Upper lobe of left lung (tissue), 6 donors: ENCODE data around the gene UCP3. TPM values are rescaled to one million over a fixed set of nuclear protein-coding genes. Genes with fewer than 3 reads are reported as not detected.

Experiments
- ATAC-seq, 2 donors: fragments of 200-7000 bp; cut with Tn5 transposase; one replicate each; pipeline ENCODE4 v1.9.1; 2022; ENCODE audit warnings: mild to moderate bottlenecking in 2 of 2, moderate library complexity in 2 of 2; ENCODE audit not compliant: low FRiP score in 2 of 2
- DNase-seq, 2 donors: peaks; one replicate each; pipeline ENCODE4 v3.0.0-alpha.2; 2019 to 2020
- H3K27ac ChIP-seq, 4 donors: fragments of 200-600 bp; sonication (generic); one replicate each; pipeline ENCODE4 v1.5.1; 2016 to 2019
- H3K27me3 ChIP-seq, 4 donors: fragments of 200-600 bp; sonication (generic); one replicate each; pipeline ENCODE4 v1.5.1; 2017 to 2019
- H3K36me3 ChIP-seq, 4 donors: fragments of 200-600 bp; sonication (generic); one replicate each; pipeline ENCODE4 v1.5.1; 2016 to 2019
- H3K4me1 ChIP-seq, 4 donors: fragments of 200-600 bp; sonication (generic); one replicate each; pipeline ENCODE4 v1.5.1; 2018 to 2019
- H3K4me3 ChIP-seq, 4 donors: fragments of 200-600 bp; sonication (generic); one replicate each; pipeline ENCODE4 v1.5.1; 2017 to 2019; ENCODE audit warnings: mild to moderate bottlenecking in 2 of 4, moderate library complexity in 1 of 4
- H3K9me3 ChIP-seq, 4 donors: fragments of 200-600 bp; sonication (generic); one replicate each; pipeline ENCODE4 v1.5.1; 2018 to 2019
- EP300 ChIP-seq, 4 donors: sonication (generic); formaldehyde crosslinking; IDR thresholded peaks; one replicate each; pipeline ENCODE4 v1.5.1; 2017; ENCODE audit warnings: antibody characterized with exemption in 4 of 4, control low read depth in 2 of 4
- POLR2A ChIP-seq, 4 donors: fragments of 450-650 bp; IDR thresholded peaks; one replicate each; pipeline ENCODE4 v1.5.1; 2016 to 2017; ENCODE audit warnings: antibody characterized with exemption in 4 of 4, mild to moderate bottlenecking in 2 of 4
- POLR2AphosphoS5 ChIP-seq, 2 donors: sonication (generic); formaldehyde crosslinking; IDR thresholded peaks; one replicate each; pipeline ENCODE4 v1.5.1; 2017; ENCODE audit warnings: antibody characterized with exemption in 2 of 2
- WGBS, 2 donors: methylation state at CpG; one replicate each; pipeline ENCODE4 v1.1.5; 2017 to 2018; 5-methylcytosine and 5-hydroxymethylcytosine counted together
- total RNA-seq, 6 donors: library from RNA; depleted of rRNA in 4 of 6; stranded (reverse); fragments of >200 nt in 4 of 6; gene quantifications; one replicate each; pipeline versions ENCODE4 v1.1.0 to v1.2.1, GENCODE V29; 2016 to 2021
- TF ChIP-seq, protein P1 (sequence below), 6 experiments: fragments of 450-650 bp in 4 of 6; fragments of 200-600 bp in 2 of 6; sonication (generic) in 2 of 6; IDR thresholded peaks; one replicate each; pipeline ENCODE4 v1.5.1; 2016 to 2019; ENCODE audit warnings: antibody characterized with exemption in 6 of 6
- donor health status: DM: no; HTN: no; CAD: no; lungs with moderate emphysema.
- donor health status: DM: no; HTN: yes; CAD: no; lungs with severe emphysema.

Gene UCP3
- total RNA-seq, 6 donors from 2014 or later: 1.2 to 5.2 (median 2.4) TPM

DNA sequence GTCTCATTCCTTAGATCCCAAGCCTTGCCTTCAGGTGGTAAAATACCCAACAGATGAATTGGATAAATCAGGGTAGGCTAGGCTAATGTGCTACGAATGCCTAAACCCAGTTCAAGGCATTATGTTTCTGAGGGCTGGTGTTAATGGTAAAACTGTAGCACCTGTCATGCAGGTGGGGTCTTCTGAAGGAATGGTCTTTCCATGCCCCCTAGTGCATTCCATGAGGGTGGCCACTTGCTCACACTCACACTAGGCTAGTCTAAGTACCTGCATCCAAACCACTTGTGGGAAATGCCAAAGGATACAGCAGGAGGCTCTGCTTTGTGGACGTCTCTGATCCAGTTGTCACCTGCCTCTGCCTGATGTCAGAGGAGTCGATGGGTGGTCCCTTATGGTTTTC lies 24.2 kb upstream of the UCP3 start:
- no peaks in the 10 kb centered on the region for H3K4me1 ChIP-seq
- peaks cover 0 to 71% (median 25%) of the 10 kb centered on the region in 4 donors for H3K36me3 ChIP-seq
- TF ChIP-seq POLR2AphosphoS5 (IDR thresholded peaks at IDR 0.05): no peak
- TF ChIP-seq EP300 (IDR thresholded peaks at IDR 0.05): no peak
- TF ChIP-seq, protein P1, sequence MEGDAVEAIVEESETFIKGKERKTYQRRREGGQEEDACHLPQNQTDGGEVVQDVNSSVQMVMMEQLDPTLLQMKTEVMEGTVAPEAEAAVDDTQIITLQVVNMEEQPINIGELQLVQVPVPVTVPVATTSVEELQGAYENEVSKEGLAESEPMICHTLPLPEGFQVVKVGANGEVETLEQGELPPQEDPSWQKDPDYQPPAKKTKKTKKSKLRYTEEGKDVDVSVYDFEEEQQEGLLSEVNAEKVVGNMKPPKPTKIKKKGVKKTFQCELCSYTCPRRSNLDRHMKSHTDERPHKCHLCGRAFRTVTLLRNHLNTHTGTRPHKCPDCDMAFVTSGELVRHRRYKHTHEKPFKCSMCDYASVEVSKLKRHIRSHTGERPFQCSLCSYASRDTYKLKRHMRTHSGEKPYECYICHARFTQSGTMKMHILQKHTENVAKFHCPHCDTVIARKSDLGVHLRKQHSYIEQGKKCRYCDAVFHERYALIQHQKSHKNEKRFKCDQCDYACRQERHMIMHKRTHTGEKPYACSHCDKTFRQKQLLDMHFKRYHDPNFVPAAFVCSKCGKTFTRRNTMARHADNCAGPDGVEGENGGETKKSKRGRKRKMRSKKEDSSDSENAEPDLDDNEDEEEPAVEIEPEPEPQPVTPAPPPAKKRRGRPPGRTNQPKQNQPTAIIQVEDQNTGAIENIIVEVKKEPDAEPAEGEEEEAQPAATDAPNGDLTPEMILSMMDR (IDR thresholded peaks at IDR 0.05): no peak
- TF ChIP-seq POLR2A (IDR thresholded peaks at IDR 0.05): no peak

DNA sequence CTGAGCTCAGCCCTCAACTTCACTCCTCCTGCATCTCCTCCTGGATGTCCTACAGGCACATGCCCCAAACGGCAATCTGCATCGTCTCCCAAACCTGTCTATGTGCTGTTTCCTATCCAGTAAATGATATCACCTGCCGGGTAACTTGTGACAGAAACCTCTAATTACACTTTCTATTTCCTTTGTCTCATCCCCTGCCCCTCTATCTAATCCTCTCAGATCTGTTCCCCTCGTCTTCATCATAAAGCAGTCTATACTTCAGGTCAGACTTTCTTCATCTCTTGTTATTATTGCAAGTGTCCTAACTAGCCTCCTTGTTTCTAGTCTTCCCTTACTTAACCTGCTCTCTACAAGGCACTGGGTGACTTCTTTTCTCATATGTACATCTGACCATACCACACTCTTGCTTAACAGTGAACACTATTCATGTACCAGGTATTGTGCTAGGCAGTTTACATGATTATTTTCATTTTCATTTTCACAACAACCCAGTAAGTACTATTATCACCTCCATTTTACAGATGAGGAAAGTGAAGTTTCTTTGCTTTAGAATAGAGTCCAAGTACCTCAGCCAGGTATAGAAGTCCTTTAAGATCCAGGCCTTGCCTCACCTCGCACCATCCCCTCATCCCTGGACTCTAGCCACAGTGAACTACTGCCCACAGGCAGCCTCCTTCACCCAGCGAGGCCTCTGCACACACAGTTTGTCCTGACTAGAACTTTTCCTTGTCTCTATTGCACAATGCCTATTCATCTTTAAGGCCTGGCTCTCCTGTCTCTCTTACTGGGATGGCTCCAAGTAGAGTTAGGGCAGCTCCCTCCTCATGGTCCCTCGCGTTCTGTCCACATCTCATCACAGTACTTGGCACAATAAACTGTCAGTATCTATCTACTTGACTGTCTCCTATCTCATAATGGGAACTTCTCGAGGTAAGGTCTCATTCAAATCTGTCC lies 22.1 kb upstream of the UCP3 start:
- H3K36me3 ChIP-seq: peaks cover 0 to 53% (median 21%) of the 10 kb centered on the region in 4 donors
- H3K4me3 ChIP-seq: no peak overlapping the region
- no peaks in the 10 kb centered on the region for H3K4me1 ChIP-seq
- H3K27ac ChIP-seq: no peak overlapping the region
- ATAC-seq (peak in 1 of 2 donors; percentile 44), DNase-seq (no peak)
- no peak for TF ChIP-seq EP300 (IDR thresholded peaks at IDR 0.05)
- TF ChIP-seq POLR2AphosphoS5 (IDR thresholded peaks at IDR 0.05): no peak
- TF ChIP-seq POLR2A (IDR thresholded peaks at IDR 0.05): no peak
- TF ChIP-seq, protein P1 (IDR thresholded peaks at IDR 0.05): no peak
- H3K27me3 ChIP-seq: no peaks in the 10 kb centered on the region
- no peaks in the 10 kb centered on the region for H3K9me3 ChIP-seq
- WGBS, 2 donors: 82 to 92% methylated on average over 9 of the region's 9 CpGs

More for the DNA sequence above, 24.2 kb upstream of the UCP3 start:
- Histone ChIP-seq H3K27ac (no peak overlapping the region), H3K27me3 (no peaks in the 10 kb centered on the region), H3K4me3 (no peak overlapping the region), H3K9me3 (no peaks in the 10 kb centered on the region)
- DNase-seq (no peak), ATAC-seq (no peak)
- WGBS, 2 donors: 83 to 93% methylated on average over 3 of the region's 3 CpGs

DNA sequence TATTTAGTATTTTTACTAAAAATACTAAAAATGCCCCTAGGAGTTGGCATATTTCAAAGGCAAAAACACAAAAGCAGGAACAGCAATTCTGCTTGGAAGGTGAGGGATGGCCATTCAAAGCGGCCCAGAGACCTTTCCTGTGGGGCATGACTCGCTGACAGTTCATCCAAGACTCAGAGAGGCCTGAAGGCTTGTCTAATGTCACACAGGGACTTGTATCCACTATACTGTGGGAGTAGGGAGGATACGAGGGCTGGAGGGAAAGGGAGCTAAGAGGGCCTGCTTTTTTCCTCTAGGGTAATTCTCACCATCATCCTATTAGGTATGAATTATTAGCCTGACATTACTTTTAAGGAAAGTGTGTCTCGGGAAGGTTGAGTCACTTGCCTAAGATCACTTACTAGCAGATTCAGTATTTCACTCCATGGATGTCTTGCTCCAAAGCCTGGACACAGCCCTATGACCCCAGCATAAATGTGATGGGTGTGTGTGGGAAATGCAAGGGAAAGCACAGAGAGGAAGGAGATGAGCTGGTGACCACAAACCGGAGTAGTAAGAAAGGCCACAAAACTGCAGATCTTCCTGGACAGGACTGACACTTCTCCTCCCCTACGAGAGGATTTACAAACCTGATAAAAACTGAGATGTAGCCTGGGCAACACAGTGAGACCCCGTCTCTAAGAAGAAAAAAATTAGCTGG lies 16.7 kb upstream of the UCP3 start:
- H3K4me1 ChIP-seq: peaks cover 0 to 13% (median 4%) of the 10 kb centered on the region in 4 donors
- H3K36me3 ChIP-seq: peaks cover 0 to 19% (median 7%) of the 10 kb centered on the region in 4 donors
- H3K27me3 ChIP-seq: no peaks in the 10 kb centered on the region
- TF ChIP-seq EP300 (IDR thresholded peaks at IDR 0.05) (no peak), POLR2A (IDR thresholded peaks at IDR 0.05) (no peak), POLR2AphosphoS5 (IDR thresholded peaks at IDR 0.05) (no peak)
- TF ChIP-seq, protein P1 (IDR thresholded peaks at IDR 0.05): no peak
- WGBS, 2 donors: 80 to 82% methylated on average over 7 of the region's 7 CpGs
- no peaks in the 10 kb centered on the region for H3K9me3 ChIP-seq
- no peak overlapping the region for H3K27ac ChIP-seq
- DNase-seq: no peak
- ATAC-seq: peak in 1 of 2 donors; percentile 31
- no peak overlapping the region for H3K4me3 ChIP-seq

DNA sequence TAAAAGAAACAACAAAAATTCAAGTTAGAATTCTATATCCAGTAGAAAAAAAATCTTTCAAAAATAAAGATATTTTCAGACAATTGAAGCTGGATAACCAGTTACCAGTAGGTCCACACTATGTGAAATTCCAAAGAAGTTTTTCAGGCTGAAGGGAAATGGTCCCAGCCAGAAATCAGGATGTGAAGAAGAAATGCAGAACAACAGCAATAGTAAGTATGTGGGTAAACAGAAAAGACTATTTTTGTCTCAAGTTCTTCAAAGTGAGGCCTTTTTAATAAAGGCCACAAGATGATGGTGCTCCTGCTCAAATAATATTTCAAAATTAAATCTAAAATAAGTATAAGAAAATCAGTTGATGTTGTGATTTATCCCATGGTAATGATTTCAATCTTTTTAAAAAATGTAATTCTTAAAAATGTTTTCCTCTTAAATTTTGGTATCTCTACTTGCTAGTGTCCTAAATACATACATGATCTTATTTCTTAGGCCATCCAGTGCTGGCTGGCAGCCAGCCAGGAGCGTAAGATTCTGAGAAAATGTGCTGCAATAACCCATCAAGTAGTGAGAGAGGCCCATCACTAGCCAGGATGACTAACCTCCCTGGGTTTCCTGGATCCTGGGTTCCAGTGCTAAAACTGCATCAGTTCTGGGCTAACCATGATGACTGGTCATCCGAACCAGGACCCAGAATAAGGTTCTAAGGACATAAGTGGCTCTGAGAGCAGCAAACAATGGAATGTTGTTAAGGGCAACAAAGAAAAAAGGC lies 15.6 kb upstream of the UCP3 start:
- 49 to 67% methylated on average over 2 of the region's 2 CpGs for WGBS, 2 donors
- peaks cover 8 to 25% (median 12%) of the 10 kb centered on the region in 4 donors for H3K4me1 ChIP-seq
- ATAC-seq (peak in 1 of 2 donors; percentile 49), DNase-seq (peak in 1 of 2 donors; percentile 54)
- H3K4me3 ChIP-seq: no peak overlapping the region
- H3K27ac ChIP-seq: no peak overlapping the region
- H3K9me3 ChIP-seq: no peaks in the 10 kb centered on the region
- no peaks in the 10 kb centered on the region for H3K27me3 ChIP-seq
- H3K36me3 ChIP-seq: peaks cover 0 to 18% (median 6%) of the 10 kb centered on the region in 4 donors
- TF ChIP-seq EP300 (IDR thresholded peaks at IDR 0.05) (no peak), POLR2AphosphoS5 (IDR thresholded peaks at IDR 0.05) (peak in 1 of 2 donors; percentile 57)
